Breast epithelium (tissue), 3 donors: Measurements from ENCODE around the gene ACO2.

ENCODE experiments used
- POLR2A ChIP-seq: fragments of 450-650 bp; IDR thresholded peaks from one replicate; pipeline ENCODE4 v1.6.1; 2016; ENCODE audit warnings: antibody characterized with exemption, mild to moderate bottlenecking, moderate library complexity
- POLR2AphosphoS5 ChIP-seq, 3 donors: sonication (generic); formaldehyde crosslinking; IDR thresholded peaks; one replicate each; pipeline ENCODE4 v1.6.1; 2017; ENCODE audit warnings: antibody characterized with exemption in 3 of 3
- TF ChIP-seq, protein P1 (sequence below), 3 donors: fragments of 450-650 bp; IDR thresholded peaks; one replicate each; pipeline ENCODE4 v1.5.1; 2016 to 2017; ENCODE audit warnings: antibody characterized with exemption in 3 of 3, mild to moderate bottlenecking in 3 of 3, moderate library complexity in 3 of 3

DNA sequence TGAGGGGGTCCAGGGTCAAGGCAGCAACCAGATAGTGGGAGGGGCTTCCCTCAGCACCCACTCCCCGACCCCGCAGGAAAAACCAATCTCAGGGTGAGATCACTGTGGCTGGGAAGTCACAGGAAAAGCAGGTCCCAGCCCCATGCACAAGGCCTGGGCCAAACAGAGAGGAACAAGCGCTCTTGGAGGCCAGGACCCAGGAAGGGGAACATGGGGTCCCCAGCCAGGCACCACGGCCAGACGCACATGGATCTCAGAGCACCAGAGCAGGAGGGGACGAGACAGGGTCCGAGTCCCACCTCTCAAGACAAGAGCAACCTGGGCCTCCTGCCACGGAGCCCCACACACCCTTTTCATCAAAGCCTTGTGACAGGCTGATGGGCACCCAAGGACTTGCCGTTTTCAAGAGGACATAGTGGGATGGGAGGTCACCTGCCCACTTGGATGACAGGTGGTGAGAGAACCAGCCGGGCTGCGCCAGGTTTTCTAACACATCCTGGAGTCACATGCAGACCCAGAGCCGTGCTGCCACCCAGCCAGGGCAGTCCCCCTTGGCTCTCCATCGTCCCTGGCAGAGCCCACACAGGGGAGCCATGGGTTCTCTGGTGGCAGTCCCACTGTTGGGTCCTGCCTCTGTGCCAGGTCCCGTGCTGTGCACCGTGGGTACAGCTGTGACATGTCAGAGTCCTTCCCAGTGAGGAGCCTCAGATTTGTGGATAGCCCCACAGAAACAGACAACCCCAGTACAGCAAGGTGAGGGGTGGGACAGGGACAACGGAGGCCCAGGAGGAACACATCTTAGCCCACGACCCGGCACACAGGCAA, 62.2 kb downstream of the ACO2 start:
- TF ChIP-seq, protein P1, sequence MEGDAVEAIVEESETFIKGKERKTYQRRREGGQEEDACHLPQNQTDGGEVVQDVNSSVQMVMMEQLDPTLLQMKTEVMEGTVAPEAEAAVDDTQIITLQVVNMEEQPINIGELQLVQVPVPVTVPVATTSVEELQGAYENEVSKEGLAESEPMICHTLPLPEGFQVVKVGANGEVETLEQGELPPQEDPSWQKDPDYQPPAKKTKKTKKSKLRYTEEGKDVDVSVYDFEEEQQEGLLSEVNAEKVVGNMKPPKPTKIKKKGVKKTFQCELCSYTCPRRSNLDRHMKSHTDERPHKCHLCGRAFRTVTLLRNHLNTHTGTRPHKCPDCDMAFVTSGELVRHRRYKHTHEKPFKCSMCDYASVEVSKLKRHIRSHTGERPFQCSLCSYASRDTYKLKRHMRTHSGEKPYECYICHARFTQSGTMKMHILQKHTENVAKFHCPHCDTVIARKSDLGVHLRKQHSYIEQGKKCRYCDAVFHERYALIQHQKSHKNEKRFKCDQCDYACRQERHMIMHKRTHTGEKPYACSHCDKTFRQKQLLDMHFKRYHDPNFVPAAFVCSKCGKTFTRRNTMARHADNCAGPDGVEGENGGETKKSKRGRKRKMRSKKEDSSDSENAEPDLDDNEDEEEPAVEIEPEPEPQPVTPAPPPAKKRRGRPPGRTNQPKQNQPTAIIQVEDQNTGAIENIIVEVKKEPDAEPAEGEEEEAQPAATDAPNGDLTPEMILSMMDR (IDR thresholded peaks at IDR 0.05), result no peak
- TF ChIP-seq POLR2A (no peak), POLR2AphosphoS5 (IDR thresholded peaks at IDR 0.05) (no peak)
